Inferior parietal cortex (tissue), 1 donor: ENCODE data around the gene MELK.

ENCODE experiments used
- DNase-seq: peaks from one replicate; pipeline ENCODE4 v3.0.0-alpha.2; 2016; ENCODE audit errors: extremely low spot score

MELK gene

DNA sequence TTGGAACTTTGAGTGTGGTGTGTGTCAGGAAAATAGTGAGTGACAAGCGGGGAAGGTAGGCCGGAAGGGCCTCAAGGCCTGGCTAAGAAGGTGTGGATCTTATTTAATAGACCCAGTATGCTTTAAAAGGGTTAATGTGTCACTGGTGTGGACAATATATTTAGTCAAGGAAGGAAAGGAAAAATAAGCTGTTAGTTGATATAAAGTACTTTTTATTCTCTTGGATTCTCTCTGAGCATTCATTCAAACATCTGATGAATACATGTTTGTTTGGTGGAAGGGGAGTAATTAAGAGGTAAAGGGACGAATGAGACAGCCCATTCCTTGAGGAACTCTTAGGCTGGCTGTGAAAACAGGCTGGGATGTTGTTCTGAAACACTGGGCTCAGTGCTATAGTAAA, 98.9 kb downstream of the MELK start:
- DNase-seq = no peak

DNA sequence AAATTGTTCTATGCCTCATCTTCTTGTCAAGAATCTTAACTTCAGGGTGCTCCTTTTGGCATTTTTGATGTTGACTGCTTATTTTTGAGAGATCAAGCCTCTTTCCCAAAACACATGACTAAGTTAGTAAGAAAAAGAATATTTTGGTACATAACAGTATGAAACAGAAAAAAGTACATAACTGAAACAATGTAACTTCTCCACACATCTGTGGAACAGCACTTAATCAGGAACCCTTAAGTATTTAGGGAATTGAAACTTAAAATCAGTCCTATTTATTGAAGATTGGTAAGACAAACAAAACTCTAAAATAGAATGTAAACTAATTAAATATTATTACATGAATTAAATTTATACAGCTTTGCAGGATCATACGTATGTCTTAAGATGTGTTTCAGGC, 103.4 kb downstream of the MELK start:
- DNase-seq = no peak

DNA sequence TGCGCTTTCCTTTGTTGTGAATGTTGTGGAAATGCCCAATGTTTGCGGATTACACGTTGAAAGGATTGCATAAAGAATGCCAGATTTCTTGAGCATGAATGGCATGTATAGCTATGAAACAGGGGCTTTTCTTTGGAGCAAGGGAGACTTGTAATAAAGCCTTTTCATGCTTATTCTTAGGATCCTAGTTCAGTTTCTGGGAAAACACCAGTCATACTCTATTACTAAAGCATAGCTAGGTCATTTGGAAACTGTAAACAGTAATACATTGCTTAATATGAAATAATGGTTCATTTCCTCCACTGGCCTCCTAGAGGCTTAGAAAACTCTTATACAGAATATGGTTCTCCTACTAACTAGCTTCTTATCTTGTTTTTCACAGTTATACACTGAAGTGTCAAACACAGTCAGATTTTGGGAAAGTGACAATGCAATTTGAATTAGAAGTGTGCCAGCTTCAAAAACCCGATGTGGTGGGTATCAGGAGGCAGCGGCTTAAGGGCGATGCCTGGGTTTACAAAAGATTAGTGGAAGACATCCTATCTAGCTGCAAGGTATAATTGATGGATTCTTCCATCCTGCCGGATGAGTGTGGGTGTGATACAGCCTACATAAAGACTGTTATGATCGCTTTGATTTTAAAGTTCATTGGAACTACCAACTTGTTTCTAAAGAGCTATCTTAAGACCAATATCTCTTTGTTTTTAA, 104.2 kb downstream of the MELK start:
- no peak for DNase-seq

DNA sequence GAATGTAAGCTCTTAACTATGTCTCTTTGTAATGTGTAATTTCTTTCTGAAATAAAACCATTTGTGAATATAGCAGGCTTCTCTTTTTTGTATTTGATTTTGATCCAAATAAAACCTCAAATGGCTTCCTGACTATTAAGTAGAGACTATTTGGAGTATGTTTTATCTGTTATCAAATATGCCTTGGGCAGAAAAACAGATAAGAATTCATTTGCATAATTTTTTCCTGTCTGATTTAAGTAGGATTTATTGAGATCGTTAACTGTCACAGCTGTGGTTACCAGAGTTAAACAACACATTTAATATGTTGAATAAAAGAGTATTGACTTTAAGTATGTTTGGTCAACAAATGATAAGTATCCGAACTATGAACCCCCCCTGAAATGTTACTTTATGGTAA, 104.9 kb downstream of the MELK start:
- no peak for DNase-seq

DNA sequence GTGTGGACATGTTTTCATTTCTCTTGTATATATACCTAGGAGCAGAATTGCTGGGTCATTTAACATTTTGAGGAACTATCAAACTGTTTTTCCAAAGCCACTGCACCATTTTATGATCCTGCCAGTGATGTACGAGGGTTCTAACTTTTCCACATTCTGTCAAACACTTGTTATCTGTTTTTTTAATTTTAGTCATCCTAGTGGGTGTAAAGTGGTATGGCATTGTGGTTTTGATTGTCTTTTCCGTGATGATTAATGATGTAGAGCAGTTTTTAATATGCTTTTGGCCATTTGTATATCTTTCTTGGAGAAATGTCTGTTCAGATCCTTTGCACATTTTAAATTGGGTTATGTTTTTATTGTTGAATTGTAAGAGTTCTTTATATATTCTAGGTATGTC, 107.0 kb downstream of the MELK start:
- DNase-seq = no peak

DNA sequence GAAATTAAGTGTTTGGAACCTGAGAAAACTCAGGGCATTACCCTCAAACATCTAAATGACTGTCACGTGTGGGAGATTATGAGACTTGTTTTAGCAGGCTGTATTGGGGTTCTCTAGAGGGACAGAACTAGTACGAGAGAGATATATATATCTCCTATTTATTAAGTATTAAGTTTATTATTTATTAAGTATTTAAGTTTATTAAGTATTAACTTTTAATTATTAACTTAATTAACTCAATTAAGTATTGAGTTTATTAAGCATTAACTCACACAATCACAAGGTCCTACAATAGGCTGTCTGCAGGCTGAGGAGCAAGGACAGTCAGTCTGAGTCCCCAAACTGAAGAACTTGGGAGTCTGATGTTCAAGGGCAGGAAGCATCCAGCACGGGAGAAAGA, 113.8 kb downstream of the MELK start:
- no peak for DNase-seq

DNA sequence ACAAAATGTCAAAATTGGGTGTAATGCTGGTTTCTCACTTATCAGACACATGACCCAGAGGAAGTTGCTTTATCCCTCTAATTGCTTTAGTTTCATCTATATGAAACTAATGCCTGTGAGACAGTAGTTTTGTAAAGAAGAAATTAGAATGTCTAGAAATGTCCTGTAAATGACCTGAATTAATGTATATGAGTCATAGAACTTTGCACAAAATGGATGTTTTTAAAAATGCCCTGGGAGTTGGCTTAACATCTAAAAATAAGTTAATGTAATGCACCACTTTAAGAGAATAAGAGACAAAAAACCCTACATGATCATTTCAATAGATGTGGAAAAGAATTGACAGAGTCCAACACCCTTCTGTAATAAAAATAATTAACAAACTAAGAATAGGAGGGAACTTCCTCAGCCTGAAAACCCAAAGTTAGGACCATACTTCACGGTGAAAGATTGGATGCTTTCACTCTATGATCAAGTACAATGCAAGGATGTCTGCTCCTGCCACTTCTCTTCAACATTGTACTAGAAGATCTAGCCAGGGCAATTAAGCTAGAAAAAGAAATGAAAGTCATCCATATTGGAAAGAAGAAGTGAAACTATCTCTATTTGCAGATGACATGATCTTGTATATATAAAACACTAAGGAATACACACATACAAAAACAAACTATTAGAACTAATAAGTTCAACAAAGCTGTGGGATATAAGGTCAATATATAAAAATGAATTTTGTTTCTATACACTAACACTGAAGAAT, 117.9 kb downstream of the MELK start:
- no peak for DNase-seq

DNA sequence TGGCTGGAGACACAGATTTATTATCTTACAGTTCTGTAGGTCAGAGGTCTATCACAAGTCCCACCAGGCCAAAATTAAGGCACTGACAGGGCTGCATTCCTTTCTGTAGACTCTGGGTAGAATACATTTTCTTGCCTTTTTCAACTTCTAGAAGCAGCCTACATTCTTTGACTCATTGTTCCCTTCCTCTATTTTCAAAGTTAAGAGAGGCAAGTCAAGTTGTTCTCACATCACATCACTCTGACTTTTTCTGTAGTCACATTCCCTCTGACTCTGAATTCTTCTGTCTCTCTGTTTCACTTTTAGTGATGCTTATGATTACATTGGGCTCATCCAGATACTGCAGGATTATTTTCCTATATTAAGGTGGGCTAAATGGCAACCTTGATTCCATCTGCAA, 119.0 kb downstream of the MELK start:
- no peak for DNase-seq

DNA sequence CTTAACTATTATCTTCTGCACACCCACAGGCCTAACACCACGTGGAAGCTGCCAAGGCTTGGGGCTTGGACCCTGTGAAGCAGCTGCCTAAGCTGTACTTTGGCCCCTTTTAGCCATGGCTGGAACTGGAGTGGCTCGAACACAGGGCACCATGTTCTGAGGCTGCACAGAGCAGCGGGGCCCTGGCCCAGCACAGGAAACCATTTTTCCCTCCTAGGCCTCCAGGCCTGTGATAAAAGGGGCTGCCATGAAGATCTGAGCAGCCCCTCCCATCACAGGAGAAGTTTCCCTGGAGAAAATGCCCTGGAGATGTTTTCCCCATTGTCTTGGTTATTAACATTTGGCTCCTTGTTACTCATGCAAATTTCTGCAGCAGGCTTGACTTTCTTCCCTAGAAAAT, 126.3 kb downstream of the MELK start:
- DNase-seq = no peak

DNA sequence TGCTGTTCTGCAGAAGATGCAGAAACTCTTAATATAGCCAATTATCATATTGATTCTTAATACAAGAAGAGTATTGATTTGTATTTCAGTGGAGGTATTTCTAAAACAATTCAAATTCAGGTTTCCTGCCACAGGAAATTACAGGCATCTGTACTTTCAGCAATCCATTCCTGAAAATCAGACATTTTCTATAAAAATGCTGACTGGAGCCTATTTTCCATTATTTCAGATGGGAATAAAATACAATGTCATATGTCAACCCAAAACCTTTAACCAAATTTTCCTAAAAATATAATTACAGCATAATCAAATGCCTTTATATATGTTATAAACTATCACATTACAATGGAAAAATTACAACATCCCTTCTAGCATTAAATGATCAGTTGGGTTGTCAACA, 131.5 kb downstream of the MELK start:
- no peak for DNase-seq

DNA sequence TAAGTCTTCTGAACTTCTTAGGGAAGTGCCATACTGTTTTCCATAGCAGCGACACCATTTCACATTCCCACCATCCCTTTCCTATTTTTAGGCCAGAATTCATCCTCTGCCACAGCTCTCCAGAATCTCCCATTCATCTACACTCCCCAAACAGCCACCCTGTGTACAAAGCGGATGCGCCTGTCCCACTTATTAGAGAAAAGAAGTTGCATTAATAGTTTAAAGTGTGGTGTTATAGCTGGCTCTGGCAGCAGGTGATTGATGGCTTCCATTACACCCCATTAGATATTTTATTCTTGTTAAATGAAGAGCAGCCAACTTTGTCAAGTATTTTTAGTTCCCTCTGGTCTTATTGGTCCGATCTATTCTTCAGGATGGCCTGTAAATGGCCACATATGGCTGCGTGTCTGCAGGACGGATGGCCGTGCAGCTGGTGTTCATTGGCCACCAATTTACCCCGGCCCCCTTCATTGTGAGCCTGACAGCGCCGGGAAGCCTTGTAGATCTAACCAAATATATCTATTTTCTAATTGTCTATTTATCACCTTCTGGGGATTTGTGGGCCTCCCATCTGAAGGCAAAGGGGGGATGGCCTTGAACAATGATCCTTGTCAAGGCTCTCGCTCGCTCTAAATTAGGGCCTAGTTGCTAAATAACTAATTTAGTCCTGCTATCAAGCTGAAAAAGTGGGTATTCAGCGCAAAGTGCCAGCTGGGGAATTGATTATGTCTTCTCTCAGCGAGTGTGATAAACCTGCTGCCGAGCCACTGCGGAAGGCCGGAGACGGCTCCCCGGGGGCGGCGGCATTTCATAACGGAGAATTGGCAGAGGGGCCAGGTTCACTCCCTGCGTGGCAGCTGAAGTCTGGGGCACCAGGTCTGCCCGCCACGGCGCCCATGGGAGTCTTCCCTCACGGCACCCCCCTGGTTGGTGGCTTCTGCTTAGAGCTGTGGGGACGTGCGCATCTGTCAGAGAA, 141.1 kb downstream of the MELK start:
- no peak for DNase-seq

DNA sequence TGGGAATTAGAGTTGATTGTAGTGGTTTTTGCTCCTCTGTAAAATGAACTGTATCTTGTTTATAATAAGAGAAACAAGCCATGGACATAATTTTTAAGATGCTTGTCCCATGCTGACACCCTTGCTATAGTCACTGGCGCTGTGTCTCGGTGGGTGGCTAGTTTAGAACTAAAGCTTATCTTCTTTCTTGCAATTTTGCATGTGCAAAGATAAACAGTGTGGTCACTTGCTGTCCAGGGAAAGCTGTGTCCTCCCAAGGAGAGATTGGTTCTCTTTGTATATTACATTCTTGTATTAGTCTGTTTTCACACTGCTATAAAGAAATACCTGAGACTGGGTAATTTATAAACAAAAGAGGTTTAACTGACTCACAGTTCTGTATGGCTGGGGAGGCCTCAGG, 143.8 kb downstream of the MELK start:
- DNase-seq = no peak

DNA sequence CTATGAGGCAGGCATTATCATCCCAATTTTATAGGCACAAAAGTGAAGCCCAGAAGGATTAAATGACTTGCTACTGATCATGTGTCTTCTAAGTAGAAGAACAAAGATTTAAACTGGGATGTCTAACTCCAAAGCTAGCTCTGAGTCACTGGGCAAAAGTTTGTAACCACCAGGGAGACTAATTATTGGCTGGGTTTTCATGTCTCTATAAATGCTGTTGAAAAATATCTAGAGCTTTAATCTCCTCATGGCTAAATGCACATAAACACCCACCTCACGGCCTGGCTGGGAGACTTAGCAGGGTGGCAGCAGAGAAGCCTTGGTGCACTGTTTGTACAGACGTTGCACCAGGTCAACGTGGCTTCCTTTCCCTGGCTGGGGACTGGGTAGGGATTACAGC, 144.6 kb downstream of the MELK start:
- DNase-seq = no peak

DNA sequence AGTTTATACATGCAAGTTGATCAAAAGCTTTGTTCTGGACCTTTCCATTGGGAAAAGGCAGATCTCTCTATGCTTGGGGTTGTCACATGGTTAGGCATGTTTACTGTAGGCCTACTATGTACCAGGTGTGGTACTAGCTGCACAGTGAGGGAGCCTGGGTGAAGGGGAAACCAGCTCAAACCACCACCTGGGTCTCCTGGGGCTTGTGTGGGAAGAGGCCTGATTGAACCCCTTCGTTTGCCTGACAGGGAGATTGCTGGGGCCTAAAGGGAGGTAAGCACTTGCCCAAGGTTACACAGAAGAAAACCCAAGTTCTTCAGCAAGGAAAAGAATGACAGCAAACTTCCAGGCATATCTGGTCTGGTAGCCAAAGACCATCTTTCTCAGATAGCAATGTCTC, 145.9 kb downstream of the MELK start:
- no peak for DNase-seq

DNA sequence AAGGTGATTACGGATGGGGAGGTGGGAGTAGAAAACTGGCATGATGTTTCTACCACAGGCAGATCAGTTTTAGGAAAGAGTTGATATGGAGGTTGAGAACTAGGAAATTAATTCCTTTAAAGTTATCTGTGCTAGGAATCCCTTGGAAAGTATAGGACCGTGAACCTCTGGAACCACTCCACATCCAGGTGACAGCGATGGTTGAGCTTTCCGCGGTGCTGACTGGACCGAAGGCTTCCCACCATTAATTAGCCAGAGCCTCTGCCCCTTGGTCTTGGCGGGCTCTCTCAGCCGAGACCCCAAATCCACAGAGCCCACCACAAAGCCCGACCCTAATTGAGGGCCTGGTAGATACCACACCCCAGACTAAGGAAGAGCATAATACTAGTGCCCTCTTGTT, 147.3 kb downstream of the MELK start:
- no peak for DNase-seq

DNA sequence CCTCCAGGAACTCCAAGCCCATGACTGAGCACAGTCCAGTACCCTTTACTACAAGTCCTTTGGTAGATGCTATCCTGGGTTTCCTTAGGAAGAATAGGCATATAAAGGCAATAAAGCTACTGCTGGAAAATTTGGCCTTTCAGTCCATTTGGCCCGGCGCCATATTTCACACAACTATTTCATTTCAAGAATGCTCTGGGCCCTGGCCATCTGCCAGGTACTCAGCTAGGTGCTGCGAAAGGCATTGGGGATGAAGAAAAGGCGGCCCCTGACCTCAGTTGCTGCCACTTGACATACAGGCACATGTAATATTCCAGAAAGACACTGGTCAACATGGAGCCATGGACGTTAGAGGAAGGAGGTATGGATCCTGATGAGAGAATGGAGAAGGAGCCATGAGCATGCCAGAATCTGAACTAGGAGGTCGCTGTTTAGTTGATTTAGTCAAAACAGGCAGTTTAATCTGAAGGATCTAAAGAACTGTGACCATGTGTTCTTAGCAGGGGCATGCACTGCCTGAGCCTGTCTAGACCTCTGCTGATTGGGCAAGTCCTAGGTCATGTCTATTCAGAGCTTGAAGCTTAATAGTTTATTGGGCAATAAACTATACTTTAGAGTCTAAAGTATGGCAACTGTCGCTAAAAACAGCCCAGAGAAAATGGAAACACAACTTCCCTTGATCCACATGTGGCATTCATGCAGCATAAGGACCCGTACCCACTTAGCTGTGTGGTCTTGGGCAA, 149.3 kb downstream of the MELK start:
- no peak for DNase-seq

DNA sequence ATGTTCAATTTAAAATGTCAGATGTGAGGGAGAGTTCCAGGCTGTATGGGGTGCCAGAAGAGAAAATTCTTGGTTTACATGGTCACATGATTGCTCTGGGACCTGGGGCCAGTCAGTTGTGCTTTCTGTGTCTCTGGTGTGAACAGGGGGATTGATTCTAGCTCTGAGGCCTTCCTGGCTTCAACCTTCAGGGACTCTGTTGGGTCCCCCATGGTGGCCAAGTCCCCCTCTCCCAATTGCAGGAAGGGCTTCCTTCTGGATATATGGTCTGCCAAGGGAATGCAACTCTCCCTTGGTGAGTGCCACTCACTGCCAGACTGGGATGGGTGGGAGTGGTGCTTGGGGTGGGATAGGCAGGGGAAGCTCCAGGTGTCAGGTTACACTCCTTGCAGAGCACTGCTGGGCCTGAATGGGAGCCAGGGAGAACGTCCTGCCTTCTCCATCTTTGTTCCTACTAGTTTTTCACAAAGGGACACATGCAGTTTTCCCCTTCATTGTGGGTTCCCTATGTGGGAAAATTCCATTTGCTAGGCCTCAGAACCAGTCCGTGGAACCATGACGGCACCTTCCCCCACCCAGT, 153.2 kb downstream of the MELK start:
- no peak for DNase-seq
